IMR-90 (cell line): Measurements from ENCODE around the gene NPLOC4. TPM values are rescaled to one million over a fixed set of nuclear protein-coding genes. Genes with fewer than 3 reads are reported as not detected.

Experiments used
- ATAC-seq: fragments of 200-7000 bp; cut with Tn5 transposase; 2 replicates; pipeline ENCODE4 v1.9.1; 2020; ENCODE audit warnings: low read depth, mild to moderate bottlenecking, moderate library complexity
- BruUV-seq: library from RNA; stranded (reverse); fragments of 400-500 nt; replicated peaks from 2 replicates; lab custom pipeline; 2021; lab: Mats Ljungman, UMichigan
- CTCF ChIA-PET: fragments of 300-600 bp; formaldehyde crosslinking; extraction: SDS; loops from one replicate; lab custom pipeline; 2021; ENCODE audit warnings: antibody characterized with exemption; lab: Yijun Ruan, JAX
- POLR2A ChIA-PET: fragments of 300-600 bp; sonication (Branson Sonifier 250); formaldehyde crosslinking; loops from one replicate; lab custom pipeline; 2022; ENCODE audit warnings: antibody characterized with exemption; ENCODE audit not compliant: unreplicated experiment; lab: Charles Lee
- DNase-seq: peaks from one replicate; pipeline ENCODE4 v3.0.0; 2013
- H2AFZ ChIP-seq: replicated peaks from 2 replicates; pipeline ENCODE3; 2013; ENCODE audit warnings: low read length, mild to moderate bottlenecking; ENCODE audit not compliant: poor library complexity
- H2AK5ac ChIP-seq: 2 replicates; pipeline ENCODE4 v1.6.1; 2013; ENCODE audit warnings: low read depth, low read length, inconsistent platforms
- H2AK9ac ChIP-seq: replicated peaks from 2 replicates; pipeline ENCODE3; 2013; ENCODE audit warnings: mild to moderate bottlenecking, low read depth, low read length, moderate library complexity; ENCODE audit not compliant: poor library complexity
- H2BK120ac ChIP-seq: 2 replicates; pipeline ENCODE4 v1.6.1; 2013; ENCODE audit warnings: low read depth, low read length, inconsistent platforms
- H2BK15ac ChIP-seq: 3 replicates; pipeline ENCODE4 v1.6.1; 2013; ENCODE audit warnings: low read depth, low read length, inconsistent platforms
- H2BK20ac ChIP-seq: 2 replicates; pipeline ENCODE4 v1.6.1; 2013; ENCODE audit warnings: low read depth, mild to moderate bottlenecking, inconsistent platforms, low read length, moderate library complexity
- H2BK5ac ChIP-seq: 2 replicates; pipeline ENCODE4 v1.6.1; 2013; ENCODE audit warnings: mild to moderate bottlenecking, low read depth, low read length, inconsistent platforms; ENCODE audit not compliant: poor library complexity, severe bottlenecking
- H3K14ac ChIP-seq: replicated peaks from 2 replicates; pipeline ENCODE4 v1.6.1; 2013; ENCODE audit warnings: low read depth, low read length, inconsistent platforms
- H3K18ac ChIP-seq: 2 replicates; pipeline ENCODE4 v1.6.1; 2013; ENCODE audit warnings: low read depth, low read length, control low read depth
- H3K23ac ChIP-seq: 2 replicates; pipeline ENCODE4 v1.6.1; 2013; ENCODE audit warnings: low read depth, low read length, inconsistent platforms
- H3K27ac ChIP-seq: 2 replicates; pipeline ENCODE4 v1.5.1; 2013; ENCODE audit warnings: mild to moderate bottlenecking, control low read depth, low read length; ENCODE audit not compliant: insufficient read depth
- H3K27me3 ChIP-seq: 2 replicates; pipeline ENCODE4 v1.6.1; 2013; ENCODE audit warnings: low read length; ENCODE audit not compliant: control insufficient read depth, insufficient read depth
- H3K36me3 ChIP-seq: 2 replicates; pipeline ENCODE4 v1.6.1; 2013; ENCODE audit warnings: low read length, mixed read lengths; ENCODE audit not compliant: control insufficient read depth, insufficient read depth
- H3K4ac ChIP-seq: 2 replicates; pipeline ENCODE4 v1.6.1; 2013; ENCODE audit warnings: low read depth, low read length, inconsistent platforms
- H3K4me1 ChIP-seq: 2 replicates; pipeline ENCODE4 v1.6.1; 2013; ENCODE audit warnings: low read length, mixed read lengths; ENCODE audit not compliant: control insufficient read depth, insufficient read depth
- H3K4me2 ChIP-seq: 2 replicates; pipeline ENCODE4 v1.6.1; 2013; ENCODE audit warnings: low read depth, mild to moderate bottlenecking, control low read depth, low read length, moderate library complexity
- H3K4me3 ChIP-seq: 2 replicates; pipeline ENCODE4 v1.5.1; 2013; ENCODE audit warnings: low read depth, mild to moderate bottlenecking, control low read depth, low read length, moderate library complexity; ENCODE audit not compliant: insufficient read depth
- H3K56ac ChIP-seq: 2 replicates; pipeline ENCODE4 v1.6.1; 2013; ENCODE audit warnings: low read length, inconsistent platforms; ENCODE audit not compliant: insufficient read depth; ENCODE audit errors: extremely low read depth
- H3K79me1 ChIP-seq, 2 experiments: 2 replicates each; pipeline ENCODE4 v1.6.1; 2013; ENCODE audit warnings: low read length in 2 of 2, inconsistent platforms in 1 of 2, low read depth in 1 of 2
- H3K9ac ChIP-seq: 2 replicates; pipeline ENCODE4 v1.6.1; 2013; ENCODE audit warnings: low read depth, low read length, control low read depth
- H3K9me1 ChIP-seq: 2 replicates; pipeline ENCODE4 v1.6.1; 2013; ENCODE audit warnings: low read length, inconsistent platforms; ENCODE audit not compliant: insufficient read depth
- H3K9me3 ChIP-seq: 2 replicates; pipeline ENCODE4 v1.6.1; 2013; ENCODE audit warnings: low read length; ENCODE audit not compliant: control insufficient read depth, insufficient read depth
- H4K20me1 ChIP-seq: 2 replicates; pipeline ENCODE4 v1.6.1; 2013; ENCODE audit warnings: low read length, inconsistent platforms; ENCODE audit not compliant: insufficient read depth
- H4K5ac ChIP-seq: 2 replicates; pipeline ENCODE4 v1.6.1; 2013; ENCODE audit warnings: mild to moderate bottlenecking, low read depth, low read length, control low read depth
- H4K8ac ChIP-seq, 2 experiments: 2 replicates each; pipeline ENCODE4 v1.6.1; 2013; ENCODE audit warnings: low read depth in 2 of 2, low read length in 2 of 2, control low read depth in 1 of 2, inconsistent platforms in 1 of 2
- H4K91ac ChIP-seq: 2 replicates; pipeline ENCODE4 v1.6.1; 2013; ENCODE audit warnings: low read depth, low read length, inconsistent platforms; ENCODE audit not compliant: insufficient read depth
- RAD21 ChIP-seq: IDR thresholded peaks from 2 replicates; pipeline ENCODE4 v1.6.1; 2012; ENCODE audit warnings: low read length, improper control_type of control experiment
- WGBS, 2 experiments: methylation state at CpG; one replicate each; pipeline versions ENCODE4 v1.1.5 to v1.1.7; 2013; ENCODE audit warnings: missing lambda C conversion rate in 2 of 2; ENCODE audit not compliant: insufficient read length in 1 of 2; ENCODE audit errors: extremely low coverage in 2 of 2; 5-methylcytosine and 5-hydroxymethylcytosine counted together
- dilution Hi-C: fragments of 300-500 bp; cut with HindIII; formaldehyde crosslinking; loops from one replicate; pipeline ENCODE4 v1.14.3; 2018; ENCODE audit warnings: low sequenced_read_pairs; ENCODE audit not compliant: unreplicated experiment
- in situ Hi-C: fragments of 300-500 bp; cut with MboI; formaldehyde crosslinking; loops from 3 replicates; pipeline ENCODE4 v1.14.3; 2019; ENCODE audit warnings: low sequenced_read_pairs, inconsistent platforms, mixed read lengths
- intact Hi-C: fragments of 100-400 bp; cut with micrococcal nuclease; formaldehyde crosslinking; loops from 2 replicates; pipeline ENCODE4 v1.10.0; 2022
- polyA plus RNA-seq, 3 experiments: library from polyadenylated mRNA; depleted of rRNA; stranded (reverse); fragments of >200 nt; gene quantifications; 2 replicates each; pipeline ENCODE4 v1.2.3, GENCODE V29; 2012; ENCODE audit warnings: low replicate concordance in 1 of 3
- total RNA-seq: library from RNA; depleted of rRNA; stranded (reverse); fragments of >200 nt; gene quantifications from 2 replicates; pipeline ENCODE4 v1.2.3, GENCODE V29; 2012

The NPLOC4 gene
- total and polyA plus RNA-seq, 2 of the 4 experiments (the other 2 are of a cell fraction), result 70.4 to 78.3 TPM

- H2BK5ac ChIP-seq, result peak overlapping the region; percentile 97
- H2AK9ac ChIP-seq, result peak overlapping the region; percentile 99
- ATAC-seq (no peak), DNase-seq (no peak)
- peak overlapping the region; percentile 98 for H3K56ac ChIP-seq
- peak overlapping the region; percentile 99 for H2AK5ac ChIP-seq
- peak overlapping the region; percentile 97 for H3K23ac ChIP-seq
- peaks cover 17% of the 10 kb centered on the region for H3K36me3 ChIP-seq
- H2AFZ ChIP-seq, result peak overlapping the region; percentile 54
- H2BK15ac ChIP-seq, result peak overlapping the region; percentile 72; the same call in 1 of the 3 replicates
- ChIA-PET CTCF (no interaction called here), POLR2A (interaction anchor here (0.6 to 1.2 kb wide), 3 partner anchors 37 to 69 kb away, joined by 3 read pairs; partner anchors contain the start of gene FAAP100)
- H3K9me3 ChIP-seq, result no peaks in the 10 kb centered on the region
- intact Hi-C loops, result no loop called here
- H3K9ac ChIP-seq, result peak overlapping the region; percentile 99
- H3K4me2 ChIP-seq, result peak overlapping the region; percentile 95
- H3K18ac ChIP-seq, result peak overlapping the region; percentile 91
- TF ChIP-seq RAD21, result no peak
- H4K5ac ChIP-seq, result peak overlapping the region; percentile 91
- in situ Hi-C loops, result no loop called here
- no peak overlapping the region for H2BK20ac ChIP-seq
- H3K27me3 ChIP-seq, result no peaks in the 10 kb centered on the region
- peak overlapping the region; percentile 99 for H3K27ac ChIP-seq
- dilution Hi-C loops, result no loop called here
- peak overlapping the region; percentile 85; the same call in 1 of the 2 replicates for H2BK120ac ChIP-seq
- H3K4me3 ChIP-seq, result peak overlapping the region; percentile 87
- H3K4ac ChIP-seq, result peak overlapping the region; percentile 86
- peaks cover 6 to 57% of the 10 kb centered on the region in 2 experiments; a peak in 3 of 4 replicates for H3K79me1 ChIP-seq
- peak overlapping the region; percentile 91 to 99 for H4K8ac ChIP-seq
- peak overlapping the region; percentile 93 for H3K14ac ChIP-seq
- no TSS peak for BruUV-seq
- peak overlapping the region; percentile 91 for H4K91ac ChIP-seq
- H3K9me1 ChIP-seq, result no peaks in the 10 kb centered on the region
- peaks cover 34% of the 10 kb centered on the region for H3K4me1 ChIP-seq
- peaks cover 58% of the 10 kb centered on the region for H4K20me1 ChIP-seq
- WGBS, 2 experiments, result 65% methylated on average over 8 of the region's 19 CpGs; no CpG with 5 or more reads in 1 of the 2 experiments
These were observed 121.3 kb downstream of the NPLOC4 start for GRCh38 chr17:81515530-81516041.
